Stimulated activated CD8-positive, alpha-beta memory T cell treated with anti-CD3 and anti-CD28 coated beads, Interleukin-12 subunit alpha, Interleukin-12 subunit beta, amount 100 ng/mL, for 1 hour (primary cell): ENCODE results near the gene TP53INP2.
"Not testable (repeated sequence)": the region's sequence is repeated elsewhere in the genome, so short reads cannot be mapped to it uniquely, and the experiment has no call there.

Experiments used
- DNase-seq: peaks from one replicate; pipeline ENCODE4 v3.0.0-alpha.2; 2020; ENCODE audit warnings: low read depth

TP53INP2 gene

DNA sequence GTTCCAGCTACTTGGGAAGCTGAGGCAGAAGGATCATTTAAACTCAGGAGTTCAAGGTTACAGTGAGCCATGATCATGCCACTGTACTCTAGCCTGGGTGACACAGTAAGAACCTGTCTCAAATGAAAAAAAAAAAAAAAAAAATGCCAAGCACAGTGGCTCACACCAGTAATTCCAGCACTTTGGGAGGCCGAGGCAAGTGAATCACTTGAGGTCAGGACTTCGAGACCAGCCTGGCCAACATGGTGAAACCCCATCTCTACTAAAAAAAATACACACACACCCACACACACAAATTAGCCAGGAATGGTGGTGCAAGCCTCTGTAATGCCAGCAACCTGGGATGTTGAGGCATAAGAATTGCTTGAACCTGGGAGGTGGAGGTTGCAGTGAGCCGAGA is 18.4 kb downstream of the TP53INP2 start:
- not testable (repeated sequence) for DNase-seq

DNA sequence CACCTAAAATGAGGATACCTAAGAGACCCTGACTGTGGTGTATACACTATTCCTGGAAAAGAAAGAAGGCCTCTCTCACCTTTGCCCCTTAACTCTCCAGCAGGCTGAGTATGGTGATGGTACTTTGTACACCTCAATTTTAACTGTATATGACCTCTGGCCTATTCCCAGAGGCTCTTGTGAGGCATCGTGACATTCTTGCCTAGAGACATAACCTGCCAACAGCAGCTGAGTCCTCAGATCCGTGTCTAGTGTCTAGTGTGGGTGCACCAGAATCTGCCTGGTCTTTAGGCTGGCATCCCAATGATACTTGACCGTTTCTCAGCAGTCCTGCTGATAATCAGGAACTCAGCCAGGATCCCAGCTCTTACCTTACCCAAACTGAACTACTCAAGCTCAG is 20.0 kb downstream of the TP53INP2 start:
- no peak for DNase-seq

DNA sequence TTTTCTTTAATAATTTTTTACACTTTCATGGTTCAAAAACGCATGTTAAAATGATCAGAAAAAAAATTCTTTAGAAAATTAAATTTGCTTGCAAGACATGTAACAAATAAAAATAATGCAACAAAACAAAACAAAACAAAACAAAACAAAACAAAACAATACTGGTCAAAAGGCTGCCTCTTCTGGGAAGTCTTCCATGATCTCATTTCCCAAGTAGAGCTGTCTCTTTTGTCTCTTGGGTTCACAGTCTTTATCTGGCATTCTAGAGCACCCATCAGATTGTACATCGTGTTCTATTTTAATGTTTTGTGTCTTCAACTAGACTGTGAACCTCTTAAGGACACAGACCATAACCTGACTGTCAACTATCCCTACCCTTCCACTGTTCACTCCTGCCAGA is 25.3 kb downstream of the TP53INP2 start:
- DNase-seq, result no peak

DNA sequence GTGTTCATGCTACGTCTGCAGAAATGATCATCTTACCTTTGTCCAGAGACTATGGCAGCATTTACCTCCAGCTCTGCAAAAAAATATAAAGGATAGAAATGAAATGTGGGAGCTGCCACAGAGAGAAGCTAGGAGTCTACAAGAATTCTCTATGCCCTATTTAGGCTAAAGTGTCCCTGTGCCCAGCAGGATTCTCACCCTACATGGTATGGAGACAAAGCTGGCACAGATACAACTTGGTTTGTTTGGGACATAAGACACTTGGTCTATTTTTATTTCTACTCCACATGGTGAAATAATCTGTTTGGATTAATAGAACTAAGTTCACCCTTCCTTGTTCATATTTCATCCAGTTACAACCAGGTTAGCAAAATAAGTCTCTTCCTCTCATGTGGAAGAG is 28.4 kb downstream of the TP53INP2 start:
- DNase-seq, result no peak

DNA sequence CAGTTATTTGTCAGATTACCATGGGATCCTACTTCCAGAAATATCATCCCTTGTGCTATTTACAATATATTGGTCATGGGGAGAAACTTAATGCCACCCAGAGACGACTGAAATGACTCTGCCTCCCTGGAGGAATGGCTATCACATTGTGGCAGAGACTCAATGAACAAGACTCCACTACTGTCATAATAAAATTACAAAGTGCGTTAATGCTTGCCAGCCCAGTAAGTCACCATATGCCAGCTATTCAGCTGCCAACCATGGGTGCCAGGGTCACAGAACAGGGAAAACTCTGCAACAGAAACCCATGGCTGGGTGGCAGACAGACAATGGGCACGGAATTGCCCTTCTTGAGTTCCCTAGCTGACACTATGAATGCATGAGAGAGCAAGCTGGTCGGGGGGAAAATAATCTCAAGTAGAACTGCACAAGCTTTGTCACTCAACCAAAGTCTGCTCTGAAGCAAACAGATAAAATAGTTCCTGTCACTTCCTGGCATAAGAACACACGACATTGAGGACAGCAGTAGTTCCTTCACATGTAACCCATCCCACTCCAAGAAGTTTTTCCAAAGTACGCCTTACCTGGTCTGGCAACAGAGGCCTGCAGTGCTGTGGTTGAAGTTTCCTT is 32.1 kb downstream of the TP53INP2 start:
- DNase-seq, result no peak

DNA sequence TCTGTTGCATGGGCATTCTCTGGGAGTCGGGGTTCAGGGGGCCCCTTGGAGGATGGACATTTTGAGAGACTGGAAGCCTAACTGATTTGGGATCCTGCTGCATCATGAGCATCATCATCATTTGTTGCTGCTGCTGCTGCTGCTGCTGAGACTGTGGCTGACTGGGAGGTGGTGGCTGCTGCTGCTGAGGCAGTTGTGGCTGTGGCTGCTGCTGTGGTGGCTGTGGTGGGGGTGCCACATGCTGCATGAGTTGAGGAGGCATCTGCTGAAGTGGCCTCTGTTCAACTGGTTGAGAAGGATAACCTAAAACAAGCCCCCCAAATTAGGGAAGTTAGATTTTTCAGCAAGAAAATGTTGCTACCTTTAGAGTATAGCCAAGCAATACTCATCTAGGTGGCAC is 38.9 kb downstream of the TP53INP2 start:
- no peak for DNase-seq

DNA sequence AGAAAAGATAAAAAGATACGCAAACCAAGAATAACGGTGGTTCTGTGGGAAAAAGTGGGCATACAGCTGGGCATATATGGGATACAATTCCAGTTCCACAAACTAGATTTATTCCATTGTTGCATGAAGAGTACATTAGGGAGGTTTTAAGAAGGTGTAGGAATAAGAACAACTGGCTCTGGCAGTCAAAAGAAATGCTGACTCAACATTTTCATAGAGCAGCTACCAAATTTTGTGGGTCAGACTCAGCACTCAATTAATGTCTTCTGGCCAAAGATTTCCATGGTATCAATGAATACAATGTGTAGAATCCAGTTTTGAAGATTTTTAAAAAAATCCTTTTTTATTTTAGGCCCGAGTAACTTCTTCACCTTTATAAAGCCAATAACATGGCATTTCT is 40.2 kb downstream of the TP53INP2 start:
- DNase-seq, result no peak

DNA sequence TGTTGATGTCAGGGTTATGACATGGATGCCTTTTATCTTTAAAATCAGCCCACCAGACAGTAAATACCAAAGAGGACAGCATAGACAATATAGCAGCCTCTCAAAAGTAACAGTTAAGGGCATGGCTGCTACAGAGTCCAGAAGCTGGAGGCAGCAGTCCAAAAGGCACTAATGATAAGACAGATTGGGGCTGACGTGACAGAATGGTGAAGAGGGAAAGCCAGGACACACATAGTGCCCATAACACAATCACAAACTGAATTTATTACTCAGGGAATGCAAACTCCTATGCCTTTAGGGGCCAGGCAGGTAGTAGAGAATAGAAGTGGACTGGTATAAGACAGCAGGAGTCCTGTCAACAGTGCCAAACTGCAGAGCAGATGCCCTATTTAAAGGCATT is 40.7 kb downstream of the TP53INP2 start:
- DNase-seq, result no peak

DNA sequence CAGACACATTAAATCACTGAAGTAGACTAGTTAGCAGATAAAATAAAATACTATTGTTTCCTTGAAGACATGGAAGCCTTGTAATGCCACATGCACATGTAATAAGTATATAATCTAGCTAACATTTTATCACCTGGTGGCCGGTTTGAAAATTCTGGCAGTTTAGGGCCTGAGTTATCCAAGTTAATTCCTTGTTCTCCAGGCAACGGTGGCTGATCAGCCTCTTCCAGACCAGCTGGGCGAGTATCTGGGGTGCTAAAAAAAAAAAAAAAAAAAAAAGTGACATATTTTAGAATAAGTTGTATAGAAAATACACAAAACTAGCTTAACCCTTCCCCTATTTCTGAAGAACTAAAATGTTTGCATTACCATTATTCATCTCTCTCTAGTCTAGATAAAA is 42.5 kb downstream of the TP53INP2 start:
- no peak for DNase-seq

DNA sequence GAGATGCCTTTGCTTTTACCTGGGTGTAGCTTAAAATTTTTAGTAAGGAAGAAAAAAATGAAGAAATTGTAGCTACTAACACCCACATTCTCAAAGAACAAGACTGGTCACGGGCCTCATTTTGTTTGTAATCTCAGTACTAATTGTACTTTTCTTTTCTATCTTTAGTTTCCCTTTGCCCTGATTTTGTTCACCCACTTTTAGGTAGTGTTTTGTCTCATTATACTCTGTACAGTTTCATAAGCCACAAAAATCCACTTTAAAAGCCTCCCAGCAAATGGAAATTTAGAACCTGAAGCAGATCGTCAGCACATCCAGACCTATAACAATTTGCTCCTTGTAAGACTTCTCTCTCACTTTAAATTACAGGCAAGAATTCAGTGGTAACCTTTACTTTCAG is 43.3 kb downstream of the TP53INP2 start:
- no peak for DNase-seq

DNA sequence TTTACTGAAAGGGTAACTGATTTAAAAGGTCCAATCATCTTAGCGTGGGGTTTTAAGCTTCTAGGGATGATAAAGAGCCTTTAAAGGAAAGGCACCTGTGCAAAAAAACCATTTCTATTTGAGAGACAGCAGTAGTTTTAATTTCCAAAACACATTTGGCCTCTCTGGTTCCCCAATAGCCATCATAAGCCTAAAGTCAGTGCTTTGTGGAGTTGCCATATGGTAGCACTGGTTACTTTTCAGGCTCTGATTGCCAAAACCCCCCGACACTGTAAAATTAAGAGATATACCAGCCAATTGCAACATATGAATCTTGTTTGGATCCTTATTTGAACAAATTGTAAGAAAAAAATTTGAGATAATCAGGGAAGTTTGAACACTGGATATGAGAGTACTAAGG is 44.6 kb downstream of the TP53INP2 start:
- no peak for DNase-seq

DNA sequence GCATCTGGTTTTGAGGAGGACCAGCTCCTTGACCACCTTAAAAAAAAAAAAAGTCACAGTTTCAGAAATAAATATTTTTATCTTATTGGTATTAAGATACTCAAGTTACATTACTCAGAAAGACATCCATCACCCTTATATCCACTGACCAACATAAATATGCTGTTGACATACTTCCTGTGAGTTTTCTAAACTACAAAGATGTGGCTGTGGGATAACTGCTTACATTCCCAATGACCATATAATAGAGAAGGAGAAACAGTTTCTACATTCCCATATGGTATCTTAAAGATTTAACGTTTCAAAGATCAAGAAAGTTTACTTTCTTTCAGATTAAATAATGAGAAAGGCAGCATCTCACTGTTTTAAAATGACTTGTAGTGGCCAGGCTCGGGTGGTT is 46.3 kb downstream of the TP53INP2 start:
- no peak for DNase-seq

DNA sequence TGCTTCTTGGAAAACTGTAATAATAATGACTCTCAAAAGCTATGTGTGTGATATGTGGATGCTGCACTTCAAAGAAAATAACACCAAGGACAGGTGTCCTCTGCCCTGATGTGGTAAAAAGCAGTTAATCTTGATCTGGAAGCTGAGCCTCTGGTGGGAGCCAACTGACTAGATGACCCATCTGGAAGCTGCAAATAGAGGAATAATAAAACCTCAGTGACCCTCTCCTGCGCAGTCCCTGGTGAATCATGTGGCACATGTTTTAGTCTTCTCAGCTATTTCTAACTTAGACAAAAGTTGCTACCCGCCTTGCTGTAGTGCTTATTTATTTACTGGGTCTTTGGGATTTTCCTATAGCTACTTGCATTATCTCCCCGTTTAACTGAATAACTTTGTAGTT is 47.3 kb downstream of the TP53INP2 start:
- DNase-seq, result no peak

DNA sequence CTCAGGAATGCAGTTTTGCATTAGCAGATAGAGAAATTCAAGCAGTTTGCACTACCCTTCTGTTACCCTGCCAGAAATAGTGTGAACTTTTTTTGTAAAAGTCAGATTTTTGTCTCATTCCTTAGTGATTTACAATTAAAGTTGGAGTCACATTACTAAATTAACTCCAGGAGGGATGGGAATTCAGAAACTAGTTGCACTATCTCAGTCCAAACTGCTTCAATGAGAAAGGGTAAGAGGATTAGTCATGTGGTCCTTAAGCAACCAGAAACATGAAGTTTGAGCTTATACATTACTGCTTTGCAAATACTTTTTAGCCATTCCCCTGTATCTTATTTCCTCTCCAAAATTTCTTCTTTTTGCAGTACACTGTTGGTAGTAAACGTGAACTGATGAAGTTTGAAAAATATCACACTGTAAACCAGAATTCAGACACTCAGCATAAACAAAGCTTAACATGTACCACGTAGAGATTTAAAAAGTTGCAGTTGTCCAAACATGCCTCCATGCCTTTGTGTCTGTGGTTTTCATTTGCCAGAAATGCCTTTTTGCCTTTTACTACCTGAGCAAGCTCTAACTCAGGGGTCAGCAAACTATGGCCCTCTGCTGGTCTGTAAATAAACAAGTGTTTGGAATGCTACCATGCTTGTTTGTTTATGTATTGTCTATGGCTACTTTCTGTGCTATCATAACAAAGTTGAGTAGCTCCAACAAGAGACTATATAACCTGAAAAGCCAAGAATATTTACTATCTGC is 49.7 kb downstream of the TP53INP2 start:
- no peak for DNase-seq

DNA sequence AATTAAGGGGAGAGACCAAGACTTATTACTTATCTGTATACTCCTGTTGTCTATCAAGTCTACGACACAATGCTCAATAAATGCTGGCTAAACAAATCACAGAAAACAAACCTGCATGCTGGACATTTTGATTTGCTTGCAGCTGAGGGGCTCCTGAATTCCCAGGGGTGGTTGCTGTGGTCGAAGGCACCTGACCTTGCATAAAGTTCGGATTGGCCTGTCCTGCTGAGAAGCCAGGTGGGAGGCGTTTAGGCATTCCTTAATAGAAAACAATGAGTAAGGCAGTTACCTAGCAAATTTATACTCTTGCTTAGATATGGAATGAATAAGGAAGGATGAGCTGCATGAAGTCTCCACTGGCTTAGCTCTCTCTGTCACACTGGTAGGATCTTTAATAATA is 50.5 kb downstream of the TP53INP2 start:
- no peak for DNase-seq

DNA sequence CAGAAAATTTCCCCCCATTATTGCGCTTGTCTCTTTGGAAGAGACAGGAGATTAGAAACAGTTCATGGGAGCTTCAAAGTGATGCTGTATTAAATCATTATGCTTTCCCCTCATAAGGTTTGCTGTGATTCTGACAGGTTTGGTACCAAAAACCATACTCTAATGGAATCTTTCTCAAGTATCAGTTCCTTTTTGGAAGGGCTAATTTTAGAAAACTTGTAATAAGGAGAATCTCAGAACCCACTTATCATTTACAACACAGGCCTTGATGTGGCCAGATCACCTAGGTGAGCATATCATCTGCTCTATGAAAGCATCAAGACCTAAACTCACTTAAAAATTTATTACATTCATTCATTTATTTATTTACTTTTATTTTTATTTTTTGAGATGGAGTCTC is 51.2 kb downstream of the TP53INP2 start:
- DNase-seq, result no peak

DNA sequence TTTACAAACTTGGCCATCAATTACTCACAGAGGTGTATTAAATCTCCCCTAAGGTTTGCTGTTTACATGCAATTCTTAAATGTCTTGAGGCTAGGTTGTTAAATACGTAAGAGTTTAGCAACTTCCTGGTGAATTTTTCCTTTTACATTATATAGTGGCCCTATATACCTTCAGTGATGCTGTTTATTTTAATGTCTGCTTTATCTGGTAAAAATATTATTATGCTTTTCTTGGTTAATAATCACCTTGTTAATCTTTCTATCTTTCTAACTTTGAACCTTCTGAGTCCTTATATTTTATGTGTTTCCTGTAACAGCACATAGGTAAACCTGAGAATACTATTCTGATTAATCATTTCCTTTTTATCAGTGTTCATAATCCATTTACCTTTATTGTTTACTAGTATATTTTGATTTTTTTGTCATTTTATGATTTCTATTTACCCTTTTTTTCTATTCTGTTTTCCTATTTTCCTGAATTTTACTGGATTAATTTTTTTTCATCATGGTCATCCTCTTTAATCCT is 57.9 kb downstream of the TP53INP2 start:
- DNase-seq, result no peak
